HG02973 (cell line): ENCODE data around the gene ADGRG6.
"Not testable (repeated sequence)": the region's sequence is repeated elsewhere in the genome, so short reads cannot be mapped to it uniquely, and the experiment has no call there.

ENCODE experiments used
- ATAC-seq: cut with Tn5 transposase; IDR thresholded peaks from one replicate; pipeline ENCODE4 v1.9.1; 2021; ENCODE audit warnings: moderate library complexity; ENCODE audit not compliant: unreplicated experiment

The ADGRG6 gene

DNA sequence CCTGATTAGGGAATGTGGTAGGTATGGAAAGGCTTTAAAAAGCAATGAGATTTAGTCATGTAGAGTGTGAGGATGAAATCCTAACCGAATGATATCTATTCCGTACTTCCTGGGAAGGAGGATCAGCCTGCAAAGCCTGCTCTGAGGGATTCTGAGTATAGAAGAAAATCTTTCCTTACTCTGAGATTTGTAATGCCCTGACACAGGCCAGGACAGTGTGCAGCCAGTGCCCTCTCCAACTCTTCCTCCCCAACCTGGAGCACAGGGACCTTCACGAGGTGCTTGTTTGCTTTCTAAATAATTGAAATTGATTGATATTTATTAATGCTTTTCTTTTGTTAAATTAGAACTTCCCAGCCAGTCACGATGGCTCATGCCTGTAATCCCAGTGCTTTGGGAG, 131.6 kb downstream of the ADGRG6 start:
- ATAC-seq = no peak

DNA sequence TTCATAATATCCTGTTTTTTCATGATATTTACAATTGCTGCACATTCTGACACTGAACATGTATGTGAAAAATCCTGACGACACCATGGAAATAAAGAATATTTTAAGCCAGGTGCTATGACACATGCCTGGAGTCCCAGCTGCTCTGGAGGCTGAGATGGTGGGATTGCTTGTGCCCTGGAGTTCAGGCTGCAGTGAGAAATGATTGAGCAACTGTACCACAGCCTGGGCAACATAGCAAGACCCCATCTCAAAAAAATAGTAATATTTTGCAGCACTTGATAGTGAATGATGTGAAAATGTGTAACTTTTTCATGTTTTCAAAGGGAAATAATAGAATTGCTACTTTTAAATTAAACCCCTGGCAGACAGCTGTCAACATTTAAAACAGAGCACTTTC, 137.1 kb downstream of the ADGRG6 start:
- ATAC-seq = no peak

DNA sequence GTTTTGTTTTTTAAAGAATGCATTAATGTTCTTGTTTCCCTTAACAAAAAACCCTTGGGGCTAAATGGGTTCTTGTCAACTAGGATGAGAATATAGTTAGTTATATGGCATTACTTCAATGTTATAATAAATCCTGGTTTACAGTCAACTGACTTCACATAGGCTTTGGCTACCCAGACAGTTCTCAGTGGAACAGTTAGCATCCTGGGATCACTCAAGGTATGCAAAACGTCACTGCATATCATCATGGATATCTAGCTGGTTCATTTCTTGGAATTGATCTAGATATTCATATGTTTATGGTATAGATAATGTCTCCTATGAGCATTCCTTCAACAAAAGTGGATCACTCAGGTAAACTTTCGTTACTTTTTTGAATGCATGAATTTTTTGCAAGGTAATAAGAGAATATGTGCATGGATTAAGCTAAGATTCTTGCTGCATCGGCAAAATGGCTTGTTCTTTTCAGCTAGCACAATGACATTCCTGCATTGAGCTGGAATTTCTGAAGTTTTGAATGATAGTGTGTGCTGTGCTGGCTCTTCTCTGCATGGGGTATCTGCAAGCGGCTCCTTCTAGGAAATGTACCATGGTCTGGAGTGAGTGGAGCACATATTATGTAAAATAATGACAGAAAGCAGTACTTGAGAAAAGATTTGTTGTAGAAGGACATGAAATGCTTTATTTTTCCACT, 138.9 kb downstream of the ADGRG6 start:
- ATAC-seq = no peak

DNA sequence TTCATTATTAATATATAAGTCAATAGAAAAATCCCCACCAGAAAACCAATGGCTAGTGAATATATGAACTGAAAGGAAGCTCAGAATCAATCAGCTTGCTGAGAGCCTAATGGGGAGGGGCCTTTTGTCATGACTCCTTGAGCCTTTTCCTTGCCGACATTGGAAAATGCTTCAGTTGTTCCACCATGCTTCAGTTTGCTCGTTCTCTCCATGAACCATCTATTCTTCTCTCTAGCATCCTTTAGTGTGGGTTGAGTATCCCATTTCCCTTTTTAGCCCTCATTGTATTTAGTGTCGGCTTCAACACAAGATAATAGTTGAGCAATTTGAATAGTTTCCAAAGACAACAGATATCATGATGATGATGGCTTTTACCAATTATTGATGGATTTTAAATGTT, 139.9 kb downstream of the ADGRG6 start:
- no peak for ATAC-seq

DNA sequence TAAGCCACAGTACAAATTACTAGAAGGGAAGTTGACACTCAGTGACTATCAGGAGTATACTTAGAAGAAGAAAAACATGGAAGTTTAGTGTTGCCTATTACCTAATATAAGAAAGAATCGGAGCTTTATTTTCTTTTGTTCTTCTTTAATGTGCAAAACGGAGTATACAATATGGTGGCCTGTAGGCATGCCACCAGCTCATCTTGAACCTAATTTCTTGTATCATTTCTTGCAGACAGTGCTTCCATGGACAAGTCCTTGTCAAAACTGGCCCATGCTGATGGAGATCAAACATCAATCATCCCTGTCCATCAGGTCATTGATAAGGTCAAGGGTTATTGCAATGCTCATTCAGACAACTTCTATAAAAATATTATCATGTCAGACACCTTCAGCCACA, 141.3 kb downstream of the ADGRG6 start:
- ATAC-seq = no peak

DNA sequence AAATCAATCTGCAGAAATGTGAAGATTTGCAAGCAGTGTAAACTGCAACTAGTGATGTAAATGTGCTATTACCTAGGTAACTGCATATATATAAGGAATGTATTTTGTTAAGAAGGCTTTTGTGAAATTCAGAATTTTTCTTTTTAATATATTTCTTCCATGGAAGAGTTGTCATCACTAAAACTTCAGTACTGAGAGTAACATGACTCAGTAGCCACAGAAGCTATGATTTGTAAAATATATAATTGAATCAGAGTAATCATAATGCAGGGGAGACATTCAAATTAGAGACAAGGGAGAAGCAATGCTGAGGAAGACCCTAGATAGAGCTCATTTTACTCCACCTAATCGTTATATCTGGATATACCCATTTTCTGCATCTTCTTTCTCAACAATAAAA, 141.7 kb downstream of the ADGRG6 start:
- no peak for ATAC-seq

DNA sequence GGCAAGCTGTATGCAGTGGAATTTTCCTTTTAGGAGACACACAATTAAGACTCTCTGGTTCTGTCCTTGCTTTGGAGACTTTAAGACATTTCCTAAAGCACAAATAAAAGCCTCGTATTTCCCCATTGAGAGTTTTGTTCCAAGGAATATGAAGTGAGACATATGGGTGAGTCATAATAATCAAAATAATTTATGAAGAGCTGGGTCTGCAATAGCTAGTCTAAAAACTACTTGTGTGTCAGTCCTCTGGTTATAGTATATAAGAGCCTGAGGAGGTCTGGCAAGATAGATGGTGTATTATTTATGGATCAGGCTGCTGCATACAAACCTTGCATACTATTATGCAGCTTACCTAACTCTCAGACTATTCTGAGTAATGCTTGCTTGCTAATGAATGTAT, 142.6 kb downstream of the ADGRG6 start:
- ATAC-seq = no peak

DNA sequence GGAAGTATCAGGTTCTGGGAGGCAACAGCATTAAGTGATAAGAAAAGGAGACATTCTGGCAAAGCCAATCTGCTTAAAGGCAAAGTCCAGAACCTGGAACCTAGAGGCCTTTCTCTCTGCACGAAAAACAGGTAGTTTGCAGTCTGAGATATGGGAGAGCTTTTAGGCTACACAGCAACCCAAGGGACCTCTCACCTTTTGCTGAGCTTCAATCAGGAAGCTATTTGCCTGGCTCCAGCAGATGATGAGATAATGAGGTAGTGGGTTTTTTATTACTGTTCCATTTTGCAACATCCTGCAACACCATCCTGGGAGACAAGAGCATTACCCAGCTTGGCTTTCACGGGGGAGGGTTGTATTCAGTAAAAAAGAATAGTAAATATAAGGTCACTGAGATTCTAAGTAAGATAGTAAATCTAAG, 143.1 kb downstream of the ADGRG6 start:
- no peak for ATAC-seq

DNA sequence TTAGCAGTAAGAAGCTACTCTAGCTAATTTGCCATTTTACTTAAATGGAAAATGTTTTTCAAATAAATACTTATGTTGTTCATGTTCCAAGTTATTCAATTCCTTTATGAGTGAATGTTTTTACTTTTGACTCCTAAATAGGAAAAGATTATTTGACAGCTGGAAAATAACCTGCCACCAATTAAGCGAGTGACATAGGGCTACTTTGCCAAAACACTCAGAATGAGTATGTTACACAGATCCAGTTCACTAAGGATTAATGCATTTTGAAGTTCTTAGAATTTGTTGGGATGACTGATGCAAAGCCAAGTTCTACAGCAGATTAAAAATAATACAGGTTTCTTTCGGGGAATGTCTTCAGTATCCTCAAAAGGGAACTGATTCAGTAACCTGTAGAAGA, 144.4 kb downstream of the ADGRG6 start:
- ATAC-seq = no peak

- ATAC-seq = no peak
Observed at GRCh38 chr6:142446576-142446975, 144.8 kb downstream of the ADGRG6 start.

DNA sequence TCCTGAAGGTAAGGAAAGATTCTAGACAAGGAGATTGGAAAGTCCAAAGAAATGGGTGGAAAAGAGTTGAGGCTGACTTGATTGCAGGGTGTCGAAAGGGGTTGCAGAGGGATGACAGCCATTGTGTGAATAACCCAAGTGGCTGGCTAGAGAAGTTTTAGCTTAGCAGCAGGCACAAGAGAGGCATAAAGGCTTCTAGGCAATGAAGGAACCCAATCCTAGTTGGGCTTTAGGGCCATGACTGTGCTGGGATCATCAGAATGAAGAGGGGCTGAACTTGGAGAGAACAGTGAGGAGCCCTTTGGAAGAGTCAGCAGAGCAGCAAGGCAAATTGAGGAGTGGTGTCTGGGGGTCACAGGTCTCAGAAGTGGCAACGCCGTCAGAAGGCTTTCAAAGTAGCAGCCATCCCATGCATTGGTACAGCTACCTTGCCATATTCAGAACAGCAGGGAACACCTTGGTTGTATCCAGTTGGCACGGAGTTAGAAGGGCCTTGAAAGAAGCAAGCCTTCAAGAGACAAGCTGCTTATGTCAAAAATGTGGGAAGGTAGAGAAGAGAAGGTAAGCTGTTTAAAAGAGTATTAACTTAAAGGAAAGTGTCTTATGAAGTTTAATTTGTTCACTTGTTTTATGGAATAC, 146.4 kb downstream of the ADGRG6 start:
- ATAC-seq = no peak

GRCh38 chr6:142450856-142451255, 149.0 kb downstream of the ADGRG6 start:
- ATAC-seq = not testable (repeated sequence)

DNA sequence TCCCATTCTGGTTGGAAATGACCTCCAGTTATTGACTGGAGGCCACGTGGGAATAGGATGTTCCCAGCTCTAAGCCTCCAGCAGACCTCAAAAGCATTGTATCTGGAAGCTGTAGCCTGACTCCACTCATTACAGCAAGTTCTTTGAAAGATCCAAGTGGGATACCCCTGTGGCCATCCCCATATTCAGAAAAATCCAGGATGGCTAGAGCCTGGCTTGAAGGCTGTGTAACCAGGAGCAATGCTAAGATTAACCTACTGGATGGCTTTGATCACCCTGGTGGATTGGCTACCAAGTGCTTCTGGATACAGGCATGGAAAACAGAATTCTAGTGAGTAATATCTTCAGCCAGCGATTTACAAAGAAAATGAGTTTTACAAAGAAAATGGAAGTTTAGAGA, 151.2 kb downstream of the ADGRG6 start:
- no peak for ATAC-seq

- ATAC-seq = not testable (repeated sequence)
Observed at GRCh38 chr6:142454196-142454595, 152.4 kb downstream of the ADGRG6 start.

DNA sequence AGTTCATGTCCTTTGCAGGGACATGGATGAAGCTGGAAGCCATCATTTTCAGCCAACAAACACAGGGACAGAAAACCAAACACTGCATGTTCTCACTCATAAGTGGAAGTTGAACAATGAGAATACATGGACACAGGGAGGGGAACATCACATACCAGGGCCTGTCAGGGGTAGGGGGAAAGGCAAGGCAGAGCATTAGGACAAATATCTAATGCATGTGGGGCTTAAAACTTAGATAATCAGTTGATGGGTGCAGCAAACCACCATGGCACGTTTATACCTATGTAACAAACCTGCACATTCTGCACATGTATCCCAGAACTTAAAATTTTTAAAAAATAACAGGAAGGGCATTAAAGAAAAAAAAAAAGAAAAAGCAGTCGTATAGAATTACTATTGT, 153.0 kb downstream of the ADGRG6 start:
- ATAC-seq = not testable (repeated sequence)

DNA sequence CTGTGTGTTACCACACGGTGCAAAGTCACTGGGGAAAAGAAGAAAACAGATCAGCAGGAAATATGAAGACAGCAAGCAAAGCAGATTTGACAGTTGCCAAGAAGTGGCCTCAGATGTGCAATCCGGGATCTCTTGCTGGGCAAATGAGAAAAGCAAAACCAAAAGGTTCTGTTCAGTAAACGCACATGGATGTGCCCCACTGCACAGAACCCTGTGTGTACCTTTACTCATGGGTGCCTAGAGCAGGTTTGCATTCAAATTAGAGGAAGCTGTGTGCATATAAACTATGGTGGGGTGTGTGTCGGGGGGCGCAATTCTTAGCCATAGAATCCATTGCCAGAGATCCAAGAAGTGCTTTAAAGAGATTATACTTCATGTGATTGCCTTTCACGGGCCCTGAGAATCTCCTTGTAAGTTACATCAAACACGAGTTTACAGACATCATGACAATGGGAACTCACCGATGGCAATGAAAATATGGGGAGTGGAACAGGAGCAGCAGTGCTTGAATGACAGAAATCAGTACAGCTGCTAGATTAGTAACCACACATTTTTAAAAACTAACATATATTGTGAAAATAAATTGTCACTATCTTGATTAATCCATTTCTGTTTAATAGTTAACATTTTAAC, 154.3 kb downstream of the ADGRG6 start:
- ATAC-seq = no peak

- no peak for ATAC-seq
Observed at GRCh38 chr6:142457638-142458406, 156.0 kb downstream of the ADGRG6 start.

- ATAC-seq = no peak
Observed at GRCh38 chr6:142458836-142459235, 157.0 kb downstream of the ADGRG6 start.

DNA sequence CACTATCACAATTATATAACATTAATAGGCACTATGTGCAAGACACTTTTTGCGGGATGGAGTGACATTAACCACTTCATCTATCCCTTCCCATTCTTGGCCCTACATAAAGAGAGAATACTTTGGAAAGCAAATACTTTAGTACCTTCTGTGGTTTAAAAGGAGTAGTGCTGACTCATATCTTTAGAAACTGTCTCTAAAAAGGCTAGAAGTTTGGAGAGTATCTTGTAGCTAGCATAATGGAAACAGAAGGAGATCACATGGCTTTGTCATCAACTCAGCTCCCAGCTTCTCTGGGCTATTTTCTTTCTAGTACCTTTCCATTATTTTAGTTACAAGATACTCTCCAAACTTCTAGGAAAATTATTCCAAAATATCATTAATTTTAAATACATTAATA, 157.5 kb downstream of the ADGRG6 start:
- ATAC-seq = no peak

DNA sequence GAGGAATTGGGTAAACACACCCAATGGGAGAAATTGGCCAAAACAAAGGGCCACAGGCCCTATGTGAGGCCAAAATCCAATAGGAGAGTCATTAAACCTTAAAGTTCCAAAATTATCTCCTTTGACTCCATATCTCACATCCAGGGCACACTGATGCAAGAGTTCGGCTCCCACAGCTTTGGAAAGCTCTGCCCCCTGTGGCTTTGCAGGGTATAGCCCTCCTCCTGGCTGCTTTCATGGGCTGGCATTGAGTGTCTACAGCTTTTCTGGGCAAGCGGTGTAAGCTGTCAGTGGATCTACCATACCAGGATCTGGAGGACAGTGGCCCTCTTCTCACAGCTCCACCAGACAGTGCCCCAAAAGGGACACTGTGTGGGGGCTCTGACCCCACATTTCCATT, 160.5 kb downstream of the ADGRG6 start:
- no peak for ATAC-seq

DNA sequence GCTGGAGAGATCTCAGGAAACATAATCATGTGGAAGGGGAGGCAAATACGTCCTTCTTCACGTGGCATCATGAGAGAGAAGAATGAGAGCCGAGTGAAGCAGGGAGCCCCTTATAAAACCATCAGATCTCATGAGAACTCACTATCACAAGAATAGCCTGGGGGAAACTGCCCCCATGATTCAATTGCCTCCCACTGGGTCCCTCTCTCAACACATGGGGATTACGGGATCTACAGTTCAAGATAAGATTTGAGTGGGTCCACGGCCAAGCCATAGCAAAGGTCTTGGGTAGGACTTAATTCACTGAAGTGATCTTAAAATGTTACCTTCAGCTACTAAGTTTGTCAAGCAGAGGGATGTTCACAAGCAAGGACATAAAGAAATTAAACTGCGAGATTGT, 162.2 kb downstream of the ADGRG6 start:
- no peak for ATAC-seq

DNA sequence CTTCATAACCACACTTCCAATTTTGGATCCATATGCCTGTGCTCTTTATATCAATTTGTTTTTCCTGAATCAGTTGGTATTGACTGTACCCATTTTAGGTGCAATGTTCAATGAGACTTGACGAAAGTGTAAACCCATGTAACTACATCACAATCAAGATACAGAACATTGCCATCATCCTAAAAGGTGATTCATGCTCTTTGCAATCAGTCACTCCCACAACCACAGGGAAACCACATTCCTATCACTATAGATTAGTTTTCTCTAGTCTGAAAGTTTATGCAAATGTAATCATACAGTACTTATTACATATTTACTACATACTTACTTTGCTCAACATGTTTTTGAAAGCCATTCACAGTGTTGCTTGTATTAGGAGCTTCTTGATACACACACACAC, 167.4 kb downstream of the ADGRG6 start:
- no peak for ATAC-seq
